ENCODE measurements around the gene ITGB2.

ITGB2 gene

GRCh38 chr21:44900559-44901251 is 20.0 kb downstream of the ITGB2 start:
- no peaks in the 10 kb centered on the region for H3K4me1 ChIP-seq (ENCODE audit: insufficient read depth, low read length, poor library complexity, severe bottlenecking)
- H3K4me3 ChIP-seq (ENCODE audit: low read length, poor library complexity, severe bottlenecking), result no peak overlapping the region
- no peaks in the 10 kb centered on the region for H3K9me3 ChIP-seq (ENCODE audit: insufficient read depth, low read depth, low read length)
- H3K36me3 ChIP-seq (ENCODE audit: insufficient read depth, low read length), result peaks cover 59% of the 10 kb centered on the region; the same call in 1 of the 2 replicates
- no peak overlapping the region for H3K9ac ChIP-seq (ENCODE audit: low read depth, low read length, poor library complexity, severe bottlenecking)
- no peaks in the 10 kb centered on the region for H4K20me1 ChIP-seq (ENCODE audit: insufficient read depth, low read length, poor library complexity, severe bottlenecking)
- TF ChIP-seq EZH2phosphoT487 (IDR thresholded peaks at IDR 0.05; ENCODE audit: borderline replicate concordance) (no peak), CTCF (conservative IDR thresholded peaks at IDR 0.05; ENCODE audit: low read length) (no peak)
- H3K79me2 ChIP-seq (ENCODE audit: insufficient read depth, low read length), result no peaks in the 10 kb centered on the region
- H2AFZ ChIP-seq (ENCODE audit: low read length), result no peak overlapping the region
- H3K4me2 ChIP-seq (ENCODE audit: low read depth, low read length, poor library complexity, severe bottlenecking), result no peak overlapping the region
- H3K9me2 ChIP-seq (replicated peaks; ENCODE audit: low read depth, low read length), result no peaks in the 10 kb centered on the region
- no peaks in the 10 kb centered on the region for H3F3A ChIP-seq (ENCODE audit: low read depth)
- H3K27me3 ChIP-seq (ENCODE audit: insufficient read depth, low read length, poor library complexity, severe bottlenecking), result no peaks in the 10 kb centered on the region

GRCh38 chr21:44899768-44900558 is 20.7 kb downstream of the ITGB2 start:
- no peaks in the 10 kb centered on the region for H3K4me1 ChIP-seq (ENCODE audit: insufficient read depth, low read length, poor library complexity, severe bottlenecking)
- H3K4me3 ChIP-seq (ENCODE audit: low read length, poor library complexity, severe bottlenecking), result no peak overlapping the region
- no peaks in the 10 kb centered on the region for H3K79me2 ChIP-seq (ENCODE audit: insufficient read depth, low read length)
- no peaks in the 10 kb centered on the region for H3K9me2 ChIP-seq (replicated peaks; ENCODE audit: low read depth, low read length)
- H3K9ac ChIP-seq (ENCODE audit: low read depth, low read length, poor library complexity, severe bottlenecking), result no peak overlapping the region
- no peak overlapping the region for H3K4me2 ChIP-seq (ENCODE audit: low read depth, low read length, poor library complexity, severe bottlenecking)
- TF ChIP-seq CTCF (conservative IDR thresholded peaks at IDR 0.05; ENCODE audit: low read length) (no peak), EZH2phosphoT487 (IDR thresholded peaks at IDR 0.05; ENCODE audit: borderline replicate concordance) (no peak)
- H3K27me3 ChIP-seq (ENCODE audit: insufficient read depth, low read length, poor library complexity, severe bottlenecking), result no peaks in the 10 kb centered on the region
- no peaks in the 10 kb centered on the region for H3K9me3 ChIP-seq (ENCODE audit: insufficient read depth, low read depth, low read length)
- H4K20me1 ChIP-seq (ENCODE audit: insufficient read depth, low read length, poor library complexity, severe bottlenecking), result no peaks in the 10 kb centered on the region
- no peaks in the 10 kb centered on the region for H3F3A ChIP-seq (ENCODE audit: low read depth)
- peaks cover 59% of the 10 kb centered on the region; the same call in 1 of the 2 replicates for H3K36me3 ChIP-seq (ENCODE audit: insufficient read depth, low read length)
- no peak overlapping the region for H2AFZ ChIP-seq (ENCODE audit: low read length)

- H3F3A ChIP-seq (ENCODE audit: low read depth), result no peaks in the 10 kb centered on the region
- no peaks in the 10 kb centered on the region for H4K20me1 ChIP-seq (ENCODE audit: insufficient read depth, low read length, poor library complexity, severe bottlenecking)
- H3K4me3 ChIP-seq (ENCODE audit: low read length, poor library complexity, severe bottlenecking), result no peak overlapping the region
- H3K9ac ChIP-seq (ENCODE audit: low read depth, low read length, poor library complexity, severe bottlenecking), result no peak overlapping the region
- H3K9me3 ChIP-seq (ENCODE audit: insufficient read depth, low read depth, low read length), result no peaks in the 10 kb centered on the region
- no peaks in the 10 kb centered on the region for H3K27me3 ChIP-seq (ENCODE audit: insufficient read depth, low read length, poor library complexity, severe bottlenecking)
- H3K79me2 ChIP-seq (ENCODE audit: insufficient read depth, low read length), result no peaks in the 10 kb centered on the region
- no peak overlapping the region for H2AFZ ChIP-seq (ENCODE audit: low read length)
- H3K4me1 ChIP-seq (ENCODE audit: insufficient read depth, low read length, poor library complexity, severe bottlenecking), result no peaks in the 10 kb centered on the region
- no peaks in the 10 kb centered on the region for H3K9me2 ChIP-seq (replicated peaks; ENCODE audit: low read depth, low read length)
- peaks cover 59% of the 10 kb centered on the region; the same call in 1 of the 2 replicates for H3K36me3 ChIP-seq (ENCODE audit: insufficient read depth, low read length)
- H3K4me2 ChIP-seq (ENCODE audit: low read depth, low read length, poor library complexity, severe bottlenecking), result no peak overlapping the region
- TF ChIP-seq CTCF (conservative IDR thresholded peaks at IDR 0.05; ENCODE audit: low read length), result no peak
- no peak for TF ChIP-seq EZH2phosphoT487 (IDR thresholded peaks at IDR 0.05; ENCODE audit: borderline replicate concordance)
Observed at GRCh38 chr21:44898851-44899767, 21.6 kb downstream of the ITGB2 start.

Measured in Loucy (cell line).